Ecto neural progenitor cell (in vitro differentiated cells): ENCODE results near the gene ETV4.
A peak's percentile ranks its signal among the peaks of the same experiment; 100 is the strongest.

Source experiments
- DNase-seq: peaks from one replicate; pipeline ENCODE4 v3.0.0-alpha.2; 2018; ENCODE audit warnings: low spot score

The ETV4 gene

GRCh38 chr17:43572368-43572980 lies 26.3 kb upstream of the ETV4 start:
- no peak for DNase-seq

GRCh38 chr17:43570518-43570928 lies 24.4 kb upstream of the ETV4 start:
- no peak for DNase-seq

GRCh38 chr17:43568506-43569082 lies 22.5 kb upstream of the ETV4 start:
- DNase-seq: no peak

- no peak for DNase-seq
Measured at GRCh38 chr17:43563600-43564594, 17.8 kb upstream of the ETV4 start.

- DNase-seq: peak; percentile 82
Measured at GRCh38 chr17:43562679-43563599, 16.8 kb upstream of the ETV4 start.

GRCh38 chr17:43560461-43561427 lies 14.6 kb upstream of the ETV4 start:
- no peak for DNase-seq

GRCh38 chr17:43559161-43559816 lies 13.1 kb upstream of the ETV4 start:
- DNase-seq: no peak

GRCh38 chr17:43558805-43559160 lies 12.6 kb upstream of the ETV4 start:
- DNase-seq: no peak

- no peak for DNase-seq
Measured at GRCh38 chr17:43556292-43556691, 10.2 kb upstream of the ETV4 start.

- DNase-seq: no peak
Measured at GRCh38 chr17:43554857-43555256, 8.7 kb upstream of the ETV4 start.

GRCh38 chr17:43553573-43553972 lies 7.4 kb upstream of the ETV4 start:
- no peak for DNase-seq

- no peak for DNase-seq
Measured at GRCh38 chr17:43552229-43552837, 6.2 kb upstream of the ETV4 start.

GRCh38 chr17:43550754-43551153 lies 4.6 kb upstream of the ETV4 start:
- no peak for DNase-seq

GRCh38 chr17:43549496-43549895 lies 3.4 kb upstream of the ETV4 start:
- no peak for DNase-seq

GRCh38 chr17:43548689-43549379 lies 2.7 kb upstream of the ETV4 start:
- DNase-seq: no peak

GRCh38 chr17:43547659-43548256 lies 1.6 kb upstream of the ETV4 start:
- DNase-seq: no peak

- no peak for DNase-seq
Measured at GRCh38 chr17:43547189-43547550, 1.0 kb upstream of the ETV4 start.

GRCh38 chr17:43545383-43545632 lies 832 bp downstream of the ETV4 start:
- no peak for DNase-seq
